GM12875 (cell line): Measurements from ENCODE around the gene WDR62.

Source experiments
- H3K4me3 ChIP-seq: one replicate; pipeline ENCODE4 v1.5.1; 2011; ENCODE audit warnings: low read depth, low read length, control low read depth
- CTCF ChIP-seq: IDR thresholded peaks from 2 replicates; pipeline ENCODE4 v1.5.1; 2011; ENCODE audit warnings: low read depth, mild to moderate bottlenecking, control low read depth, inconsistent platforms, low read length, moderate library complexity, borderline replicate concordance; ENCODE audit not compliant: insufficient read depth

The WDR62 gene

GRCh38 chr19:36082916-36083315 is 28.2 kb downstream of the WDR62 start:
- H3K4me3 ChIP-seq = no peak overlapping the region
- TF ChIP-seq CTCF = no peak

GRCh38 chr19:36084231-36085009 is 29.7 kb downstream of the WDR62 start:
- H3K4me3 ChIP-seq = no peak overlapping the region
- no peak for TF ChIP-seq CTCF

GRCh38 chr19:36086326-36086725 is 31.6 kb downstream of the WDR62 start:
- TF ChIP-seq CTCF = no peak
- no peak overlapping the region for H3K4me3 ChIP-seq

GRCh38 chr19:36089847-36090246 is 35.1 kb downstream of the WDR62 start:
- no peak for TF ChIP-seq CTCF
- no peak overlapping the region for H3K4me3 ChIP-seq

GRCh38 chr19:36090910-36091695 is 36.4 kb downstream of the WDR62 start:
- no peak overlapping the region for H3K4me3 ChIP-seq
- TF ChIP-seq CTCF = no peak

- no peak overlapping the region for H3K4me3 ChIP-seq
- no peak for TF ChIP-seq CTCF
Observed at GRCh38 chr19:36092566-36092965, 37.9 kb downstream of the WDR62 start.
